Stimulated activated CD8-positive, alpha-beta memory T cell treated with anti-CD3 and anti-CD28 coated beads, Interleukin-15, amount 100 ng/mL, for 24 hours (primary cell): ENCODE measurements around the gene DDX51.

ENCODE experiments used
- DNase-seq: peaks from one replicate; pipeline ENCODE4 v3.0.0-alpha.2; 2020; ENCODE audit warnings: low read depth

DDX51 gene

GRCh38 chr12:132167611-132168310, 23.6 kb upstream of the DDX51 start:
- no peak for DNase-seq

GRCh38 chr12:132166801-132167591, 22.9 kb upstream of the DDX51 start:
- DNase-seq = no peak

DNA sequence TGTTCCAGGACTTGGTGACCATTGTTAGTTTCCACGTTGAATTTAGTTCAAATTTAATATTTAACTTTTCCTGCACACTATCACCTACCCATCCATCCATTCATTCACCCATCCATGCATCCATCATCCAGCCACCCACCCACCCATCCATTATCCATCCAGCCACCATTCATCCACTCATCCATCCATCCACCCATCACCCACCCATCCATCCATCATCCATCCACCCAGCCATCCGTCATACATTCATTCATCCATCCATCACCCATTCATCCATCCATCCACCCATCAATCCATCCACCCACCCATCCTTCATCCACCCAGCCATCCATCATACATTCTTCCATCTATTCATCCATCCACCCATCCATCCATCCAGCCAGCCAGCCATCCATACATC, 22.0 kb upstream of the DDX51 start:
- no peak for DNase-seq

DNA sequence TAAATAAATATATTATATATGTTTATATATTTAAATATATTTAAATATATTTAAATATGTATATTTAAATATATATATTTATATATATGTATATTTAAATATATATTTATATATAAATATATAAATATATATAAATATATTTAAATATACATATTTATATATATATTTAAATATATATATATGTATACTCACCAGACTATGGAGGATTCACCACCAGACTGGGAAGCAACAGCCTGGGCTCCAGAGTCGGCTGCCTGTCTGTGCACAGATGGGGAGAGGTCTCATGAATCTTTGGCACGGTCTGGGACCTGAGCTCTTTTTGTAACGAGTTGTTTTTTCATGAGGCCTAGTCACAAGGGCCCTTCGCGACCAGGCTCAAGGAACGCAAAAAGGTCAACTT, 21.5 kb upstream of the DDX51 start:
- no peak for DNase-seq

DNA sequence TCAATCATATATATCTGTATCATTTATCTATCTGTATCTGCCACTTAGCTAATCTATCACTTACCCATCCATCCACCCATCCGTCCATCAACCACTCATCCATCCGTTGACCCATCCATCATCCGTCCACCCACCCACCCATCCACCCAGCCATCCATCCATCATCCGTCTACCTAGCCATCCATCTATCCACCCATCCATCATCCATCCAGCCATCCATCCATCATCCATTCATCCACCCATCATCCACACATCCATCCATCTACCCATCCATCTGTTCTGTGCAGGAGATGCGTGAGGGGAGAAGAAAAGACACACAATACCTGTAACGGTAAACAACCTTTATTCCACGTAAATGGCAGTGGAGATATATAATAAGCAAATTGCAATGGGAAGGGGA, 20.3 kb upstream of the DDX51 start:
- DNase-seq = no peak

- DNase-seq = no peak
Observed at GRCh38 chr12:132163911-132164288, 19.8 kb upstream of the DDX51 start.

DNA sequence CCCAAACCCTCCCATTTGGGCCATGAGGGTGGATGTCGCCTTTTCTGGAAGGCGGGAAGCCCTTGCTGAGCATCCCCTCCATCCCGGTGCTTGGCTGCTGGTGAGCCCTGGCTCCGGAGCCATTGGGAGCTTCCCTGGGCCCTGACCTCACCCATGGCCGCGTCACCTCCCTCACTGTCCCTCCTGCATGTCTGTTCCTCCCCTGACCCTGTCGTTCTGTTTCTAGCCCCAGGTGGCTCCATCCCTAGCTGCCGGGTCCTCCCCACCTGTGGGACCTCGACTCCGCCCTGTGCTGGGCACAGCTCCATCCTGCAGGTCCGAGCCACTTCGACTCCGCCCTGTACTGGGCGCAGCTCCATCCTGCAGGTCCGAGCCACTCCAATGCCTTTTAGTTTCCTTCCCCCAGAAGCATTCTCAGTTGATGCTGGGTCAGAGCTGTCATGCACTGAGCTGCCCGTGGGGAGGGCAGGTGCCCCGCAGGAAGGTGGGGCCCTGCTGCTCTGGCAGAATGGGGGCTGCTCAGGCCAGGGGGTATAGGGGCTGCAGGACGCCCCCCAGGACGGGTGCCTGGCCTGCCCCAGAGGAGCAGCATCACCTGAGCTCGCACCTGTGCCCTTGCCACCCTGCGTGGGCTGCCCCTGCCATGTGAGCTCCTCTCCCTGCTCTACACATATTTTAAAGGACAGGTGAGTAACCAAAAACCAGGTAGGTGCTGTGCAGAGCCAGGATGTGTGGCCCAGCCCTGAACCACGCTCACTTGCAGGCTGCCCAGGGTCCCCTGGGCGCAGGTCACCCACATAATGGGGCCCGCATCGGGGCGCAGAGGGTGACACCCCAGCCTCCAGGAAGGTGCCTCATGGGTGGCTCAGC, 19.2 kb upstream of the DDX51 start:
- no peak for DNase-seq

- DNase-seq = no peak
Observed at GRCh38 chr12:132162508-132163031, 18.5 kb upstream of the DDX51 start.

DNA sequence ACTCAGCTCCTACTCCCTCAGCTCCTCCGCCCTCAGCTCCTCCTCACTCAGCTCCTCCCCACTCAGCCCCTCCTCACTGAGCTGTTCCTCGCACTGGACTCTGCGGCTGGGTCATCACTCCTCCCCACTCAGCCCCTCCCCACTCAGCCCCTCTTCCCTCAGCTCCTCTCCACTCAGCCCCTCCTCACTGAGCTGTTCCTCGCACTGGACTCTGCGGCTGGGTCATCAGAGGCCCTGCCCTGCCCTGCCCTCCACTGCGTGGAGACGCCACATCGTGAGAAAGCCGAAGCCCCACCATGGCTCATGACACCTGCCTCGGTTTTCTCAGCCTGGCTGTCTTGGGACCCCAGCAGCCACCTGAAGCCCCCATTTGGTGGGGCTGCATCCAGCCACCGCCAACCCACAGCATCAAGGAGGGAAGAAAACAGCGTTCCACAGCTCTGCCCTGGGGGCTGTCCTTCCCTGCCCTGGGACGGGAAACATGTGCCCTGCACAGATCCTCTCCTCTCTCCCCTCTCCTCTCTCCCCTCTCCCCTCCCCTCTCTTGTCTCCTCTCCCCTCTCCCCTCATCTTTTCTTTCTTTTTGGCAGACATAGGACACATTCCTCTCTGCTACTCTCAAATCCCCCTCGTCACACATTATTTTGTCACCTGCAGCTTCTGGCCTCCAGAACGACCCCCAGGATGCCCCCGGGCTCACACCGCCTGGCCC, 17.8 kb upstream of the DDX51 start:
- no peak for DNase-seq

DNA sequence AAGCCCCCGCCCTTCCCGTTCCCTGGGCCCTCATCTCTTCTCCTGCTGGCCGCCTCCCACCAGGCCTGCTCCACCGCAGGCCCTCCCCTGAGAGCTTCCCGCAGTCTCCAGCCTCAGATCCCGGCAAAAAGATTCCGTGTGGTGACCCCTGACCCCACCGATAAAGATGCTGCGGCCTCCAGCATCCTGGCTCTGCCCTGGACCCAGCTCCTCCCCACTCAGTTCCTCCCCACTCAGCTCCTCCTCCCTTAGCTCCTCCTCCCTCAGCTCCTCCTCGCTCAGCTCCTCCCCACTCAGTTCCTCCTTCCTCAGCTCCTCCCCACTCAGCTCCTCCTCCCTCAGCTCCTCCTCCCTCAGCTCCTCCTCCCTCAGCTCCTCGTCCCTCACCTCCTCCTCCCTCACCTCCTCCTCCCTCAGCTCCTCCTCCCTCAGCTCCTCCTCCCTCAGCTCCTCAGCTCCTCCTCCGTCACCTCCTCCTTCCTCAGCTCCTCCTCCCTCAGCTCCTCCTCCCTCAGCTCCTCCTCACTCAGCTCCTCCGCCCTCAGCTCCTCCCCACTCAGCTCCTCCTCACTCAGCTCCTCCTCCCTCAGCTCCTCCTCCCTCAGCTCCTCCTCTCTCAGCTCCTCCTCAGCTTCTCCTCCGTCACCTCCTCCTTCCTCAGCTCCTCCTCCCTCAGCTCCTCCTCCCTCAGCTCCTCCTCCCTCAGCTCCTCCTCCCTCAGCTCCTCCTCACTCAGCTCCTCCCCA, 17.1 kb upstream of the DDX51 start:
- no peak for DNase-seq

GRCh38 chr12:132160601-132161035, 16.5 kb upstream of the DDX51 start:
- no peak for DNase-seq

- no peak for DNase-seq
Observed at GRCh38 chr12:132160016-132160415, 15.9 kb upstream of the DDX51 start.

DNA sequence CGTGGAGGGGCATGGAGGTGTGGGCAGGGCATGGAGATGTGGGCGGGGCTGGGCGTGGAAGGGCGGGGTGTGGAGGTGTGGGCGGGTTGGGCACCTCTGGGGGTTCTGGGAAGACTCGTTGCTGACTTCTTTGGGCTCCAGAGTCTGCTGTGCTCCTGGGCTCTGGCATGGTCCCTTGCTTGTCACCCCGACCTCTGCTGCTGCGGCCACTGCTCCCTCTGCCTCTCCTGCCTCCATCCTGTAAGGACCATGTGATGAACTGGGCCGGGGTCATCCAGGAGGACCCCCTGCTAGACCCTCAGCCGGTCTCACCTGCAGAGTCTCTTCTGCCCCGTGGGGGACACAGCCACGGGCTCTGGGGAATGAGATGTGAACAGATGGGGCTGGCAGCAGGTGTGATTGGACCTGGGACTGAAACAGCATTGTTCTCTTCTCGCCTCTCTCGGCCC, 15.5 kb upstream of the DDX51 start:
- DNase-seq = no peak

- DNase-seq = no peak
Observed at GRCh38 chr12:132158677-132159554, 14.8 kb upstream of the DDX51 start.

DNA sequence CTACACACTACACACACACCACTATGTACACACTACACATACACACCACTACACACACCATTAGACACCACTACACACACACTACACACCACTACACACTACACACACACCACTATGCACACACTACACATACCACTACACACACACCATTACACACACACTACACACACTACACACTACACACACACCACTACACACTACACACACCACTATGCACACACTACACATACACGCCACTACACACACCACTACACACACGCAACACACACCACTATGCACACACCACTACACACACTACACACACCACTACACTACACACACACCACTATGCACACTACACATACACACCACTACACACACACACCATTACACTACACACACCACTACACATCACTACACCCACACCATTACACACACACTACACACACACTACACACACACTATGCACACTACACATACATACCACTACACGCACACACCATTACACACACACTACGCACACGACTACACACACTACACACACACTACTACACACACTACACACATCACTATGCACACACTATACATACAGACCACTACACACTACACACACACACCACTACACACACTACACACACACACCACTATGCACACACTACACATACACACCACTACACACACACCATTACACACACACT, 13.8 kb upstream of the DDX51 start:
- no peak for DNase-seq

DNA sequence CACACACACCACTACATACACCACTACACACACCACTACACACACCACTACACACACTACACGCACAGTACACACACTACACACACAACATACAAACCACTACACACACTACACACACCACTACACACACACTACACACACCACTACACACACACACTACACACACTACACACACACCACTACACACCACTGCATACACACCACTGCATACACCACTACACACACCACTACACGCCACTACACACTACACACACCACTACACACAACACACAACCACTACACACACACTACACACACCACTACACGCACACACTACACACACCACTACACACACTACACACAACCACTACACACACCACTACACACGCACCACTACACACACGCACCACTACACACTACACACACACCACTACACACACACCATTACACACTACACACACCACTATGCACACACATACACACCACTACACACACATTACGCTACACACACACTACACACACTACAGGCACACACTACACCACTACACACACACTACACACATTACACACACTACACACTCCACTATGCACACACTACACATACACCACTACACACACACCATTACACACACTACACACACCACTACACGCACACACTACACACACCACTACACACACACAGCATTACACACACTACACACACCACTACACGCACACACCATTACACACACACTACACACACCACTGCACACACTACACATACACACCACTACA, 12.6 kb upstream of the DDX51 start:
- no peak for DNase-seq

DNA sequence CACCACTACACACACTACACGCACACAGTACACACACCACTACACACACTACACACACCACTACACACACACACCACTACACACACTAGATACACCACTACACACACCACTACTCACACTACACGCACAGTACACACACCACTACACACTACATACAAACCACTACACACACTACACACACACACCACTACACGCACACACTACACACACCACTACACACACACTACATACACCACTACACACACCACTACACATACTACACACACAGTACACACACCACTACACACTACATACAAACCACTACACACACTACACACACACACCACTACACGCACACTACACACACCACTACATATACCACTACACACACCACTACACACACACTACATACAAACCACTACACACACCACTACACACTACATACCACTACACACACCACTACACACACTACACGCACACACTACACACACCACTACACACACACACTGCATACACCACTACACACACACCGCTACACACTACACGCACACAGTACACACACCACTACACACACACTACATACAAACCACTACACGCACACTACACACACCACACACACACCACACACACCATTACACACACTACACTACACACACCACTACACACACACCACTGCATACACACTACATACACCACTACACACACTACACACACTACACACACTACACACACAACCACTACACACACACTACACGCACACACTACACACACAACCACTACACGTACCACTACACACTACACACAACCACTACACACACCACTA, 11.9 kb upstream of the DDX51 start:
- DNase-seq = no peak
